SK-N-SH treated with all-trans-retinoic acid at 6 μM for 48 hours (cell line): ENCODE measurements around the gene MYO5C.

Experiments used
- ARNTL ChIP-seq: fragments of 450-650 bp; formaldehyde crosslinking; IDR thresholded peaks from 2 replicates; pipeline ENCODE4 v1.5.0; 2020; ENCODE audit warnings: low read depth, mild to moderate bottlenecking, moderate library complexity, borderline replicate concordance
- BACH2 ChIP-seq: fragments of 250-450 bp; sonication (Bioruptor Pico); IDR thresholded peaks from 2 replicates; pipeline ENCODE4 v1.9.0; 2021; ENCODE audit warnings: mild to moderate bottlenecking, borderline replicate concordance
- ESRRG ChIP-seq: fragments of 250-450 bp; sonication (Bioruptor Pico); IDR thresholded peaks from 2 replicates; pipeline ENCODE4 v1.6.1; 2021; ENCODE audit warnings: mild to moderate bottlenecking
- PATZ1 ChIP-seq: fragments of 250-450 bp; sonication (Bioruptor Pico); IDR thresholded peaks from 2 replicates; pipeline ENCODE4 v1.8.0; 2020; ENCODE audit warnings: mild to moderate bottlenecking, moderate library complexity, borderline replicate concordance
- RARB ChIP-seq: fragments of 250-450 bp; sonication (Bioruptor Pico); IDR thresholded peaks from 2 replicates; pipeline ENCODE4 v1.8.0; 2021; ENCODE audit warnings: mild to moderate bottlenecking, moderate library complexity
- SNAI2 ChIP-seq: fragments of 250-450 bp; sonication (Bioruptor Pico); IDR thresholded peaks from 2 replicates; pipeline ENCODE4 v1.5.0; 2020; ENCODE audit warnings: mild to moderate bottlenecking, moderate library complexity
- ZC3H10 ChIP-seq: fragments of 250-450 bp; sonication (Bioruptor Pico); IDR thresholded peaks from 2 replicates; pipeline ENCODE4 v1.5.1; 2021; ENCODE audit warnings: mild to moderate bottlenecking, moderate library complexity
- ZFP3 ChIP-seq: fragments of 250-450 bp; sonication (Bioruptor Pico); IDR thresholded peaks from 2 replicates; pipeline ENCODE4 v1.5.0; 2020; ENCODE audit warnings: mild to moderate bottlenecking, moderate library complexity
- ZFP30 ChIP-seq: fragments of 450-650 bp; formaldehyde crosslinking; IDR thresholded peaks from 2 replicates; pipeline ENCODE4 v1.5.0; 2022; ENCODE audit warnings: mild to moderate bottlenecking, moderate library complexity
- ZNF565 ChIP-seq: fragments of 450-650 bp; formaldehyde crosslinking; conservative IDR thresholded peaks from 2 replicates; pipeline ENCODE4 v1.5.0; 2020; ENCODE audit warnings: low read depth, mild to moderate bottlenecking, moderate library complexity
- ZNF70 ChIP-seq: fragments of 450-650 bp; formaldehyde crosslinking; IDR thresholded peaks from 2 replicates; pipeline ENCODE4 v1.5.0; 2020; ENCODE audit warnings: mild to moderate bottlenecking, moderate library complexity

GRCh38 chr15:52228921-52229320 is 66.7 kb downstream of the MYO5C start:
- TF ChIP-seq RARB (CRISPR knock-in tag) (no peak), ARNTL (CRISPR knock-in tag) (no peak), BACH2 (CRISPR knock-in tag) (no peak), ZFP30 (CRISPR knock-in tag) (no peak), ZNF70 (CRISPR knock-in tag) (no peak), ZFP3 (CRISPR knock-in tag) (no peak), ESRRG (CRISPR knock-in tag) (no peak), ZC3H10 (CRISPR knock-in tag) (no peak), SNAI2 (CRISPR knock-in tag) (no peak), PATZ1 (CRISPR knock-in tag) (no peak), ZNF565 (no peak)
